GM23248 (cell line): ENCODE data around the gene SPPL3.

Experiments used
- EZH2 ChIP-seq: fragments of 200-600 bp; sonication (generic); IDR thresholded peaks from 2 replicates; pipeline ENCODE4 v1.6.1; 2018; ENCODE audit warnings: antibody characterized with exemption, mild to moderate bottlenecking; ENCODE audit not compliant: insufficient read depth, poor library complexity, severe bottlenecking
- EZH2phosphoT487 ChIP-seq: fragments of 200-600 bp; sonication (generic); IDR thresholded peaks from 2 replicates; pipeline ENCODE4 v1.6.1; 2018; ENCODE audit warnings: antibody characterized with exemption, moderate library complexity, mild to moderate bottlenecking, low read depth; ENCODE audit not compliant: insufficient read depth

GRCh38 chr12:120766566-120766965 lies 137.6 kb downstream of the SPPL3 start:
- TF ChIP-seq EZH2phosphoT487 (no peak), EZH2 (no peak)
